VCaP (cell line): ENCODE results near the gene RFX4.

ENCODE experiments used
- H3K27ac ChIP-seq: fragments of 450-650 bp; 2 replicates; pipeline ENCODE4 v1.5.1; 2017
- CTCF ChIP-seq: fragments of 450-650 bp; conservative IDR thresholded peaks from 2 replicates; pipeline ENCODE4 v1.5.1; 2017; ENCODE audit warnings: mild to moderate bottlenecking, moderate library complexity

RFX4 gene

GRCh38 chr12:106801830-106802533, 219.2 kb downstream of the RFX4 start:
- H3K27ac ChIP-seq = no peak overlapping the region
- no peak for TF ChIP-seq CTCF

GRCh38 chr12:106804668-106805067, 221.9 kb downstream of the RFX4 start:
- TF ChIP-seq CTCF = no peak
- no peak overlapping the region for H3K27ac ChIP-seq
